NCI-H446 (cell line): ENCODE measurements around the gene ATP5PD.
"Not testable (repeated sequence)": the region's sequence is repeated elsewhere in the genome, so short reads cannot be mapped to it uniquely, and the experiment has no call there.

Experiments
- DNase-seq, 2 experiments: peaks; one replicate each; lab custom pipeline; 2025; lab: John Stamatoyannopoulos, UW

The ATP5PD gene

GRCh38 chr17:75051941-75052340 is 5.2 kb upstream of the ATP5PD start:
- no peak for DNase-seq

- no peak for DNase-seq
Observed at GRCh38 chr17:75049706-75050105, 2.9 kb upstream of the ATP5PD start.

GRCh38 chr17:75049057-75049456 is 2.3 kb upstream of the ATP5PD start:
- no peak for DNase-seq

- peak; percentile 18 to 54 for DNase-seq
Observed at GRCh38 chr17:75048249-75048878, 1.6 kb upstream of the ATP5PD start.

GRCh38 chr17:75047398-75048098 is 779 bp upstream of the ATP5PD start:
- DNase-seq = no peak

GRCh38 chr17:75045946-75046406 is 793 bp downstream of the ATP5PD start:
- DNase-seq = not testable (repeated sequence)

- DNase-seq = no peak
Observed at GRCh38 chr17:75044716-75045115, 2.1 kb downstream of the ATP5PD start.

GRCh38 chr17:75043789-75044188 is 3.0 kb downstream of the ATP5PD start:
- not testable (repeated sequence) for DNase-seq

GRCh38 chr17:75041656-75042280 is 5.0 kb downstream of the ATP5PD start:
- no peak for DNase-seq

GRCh38 chr17:75039238-75039637 is 7.5 kb downstream of the ATP5PD start:
- DNase-seq = no peak

- DNase-seq = peak in 1 of 2 experiments; percentile 23
Observed at GRCh38 chr17:75036643-75037268, 10.0 kb downstream of the ATP5PD start.

- peak; percentile 77 to 93 for DNase-seq
Observed at GRCh38 chr17:75034236-75034908, 12.4 kb downstream of the ATP5PD start.

GRCh38 chr17:75033346-75034235 is 13.2 kb downstream of the ATP5PD start:
- DNase-seq = peak; percentile 95 to 98

GRCh38 chr17:75032720-75033280 is 14.0 kb downstream of the ATP5PD start:
- peak; percentile 57 to 70 for DNase-seq

- DNase-seq = peak; percentile 93
Observed at GRCh38 chr17:75031972-75032719, 14.6 kb downstream of the ATP5PD start.

- DNase-seq = no peak
Observed at GRCh38 chr17:75030161-75030560, 16.6 kb downstream of the ATP5PD start.

GRCh38 chr17:75026650-75027049 is 20.1 kb downstream of the ATP5PD start:
- DNase-seq = not testable (repeated sequence)

GRCh38 chr17:75025398-75025734 is 21.4 kb downstream of the ATP5PD start:
- DNase-seq = not testable (repeated sequence)

- DNase-seq = no peak
Observed at GRCh38 chr17:75024686-75025397, 21.9 kb downstream of the ATP5PD start.
